Measurements from ENCODE around the gene MED25.

The MED25 gene

GRCh38 chr19:49866933-49867782 lies 49.1 kb downstream of the MED25 start, which contains the start of gene PNKP:
TSS of gene PNKP (minus strand) at chr19:49867576. CDS start at chr19:49867204, 372 bp downstream.
- DNase-seq, result peak; percentile 81 to 98 (median 92)
- intact Hi-C loops (cut with DNase I), result no loop called here

DNA sequence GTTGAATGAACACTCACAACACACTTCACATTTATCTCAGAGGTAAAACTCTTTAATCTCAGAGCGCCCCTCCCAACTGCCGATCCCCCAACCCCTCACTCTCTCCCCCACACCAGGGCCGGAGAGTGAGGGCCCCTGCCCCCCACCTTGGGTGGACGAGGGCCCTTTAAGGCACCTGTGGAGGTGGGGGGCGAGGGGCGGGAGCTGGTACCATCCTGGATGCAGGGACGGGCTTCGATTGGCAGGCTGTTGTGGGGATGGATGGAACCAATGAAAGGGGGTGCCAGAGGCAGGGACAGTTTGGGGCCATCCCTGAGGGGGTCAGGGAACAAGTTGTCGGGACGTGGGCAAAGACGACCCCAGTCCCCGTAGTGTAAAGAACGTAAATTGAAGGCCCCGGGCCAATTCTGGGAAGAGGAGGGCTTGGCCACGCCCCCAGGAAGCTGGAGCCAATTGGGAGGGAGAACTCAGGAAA lies 51.0 kb downstream of the MED25 start:
- DNase-seq, result no peak
- intact Hi-C loops (cut with DNase I), result no loop called here

DNA sequence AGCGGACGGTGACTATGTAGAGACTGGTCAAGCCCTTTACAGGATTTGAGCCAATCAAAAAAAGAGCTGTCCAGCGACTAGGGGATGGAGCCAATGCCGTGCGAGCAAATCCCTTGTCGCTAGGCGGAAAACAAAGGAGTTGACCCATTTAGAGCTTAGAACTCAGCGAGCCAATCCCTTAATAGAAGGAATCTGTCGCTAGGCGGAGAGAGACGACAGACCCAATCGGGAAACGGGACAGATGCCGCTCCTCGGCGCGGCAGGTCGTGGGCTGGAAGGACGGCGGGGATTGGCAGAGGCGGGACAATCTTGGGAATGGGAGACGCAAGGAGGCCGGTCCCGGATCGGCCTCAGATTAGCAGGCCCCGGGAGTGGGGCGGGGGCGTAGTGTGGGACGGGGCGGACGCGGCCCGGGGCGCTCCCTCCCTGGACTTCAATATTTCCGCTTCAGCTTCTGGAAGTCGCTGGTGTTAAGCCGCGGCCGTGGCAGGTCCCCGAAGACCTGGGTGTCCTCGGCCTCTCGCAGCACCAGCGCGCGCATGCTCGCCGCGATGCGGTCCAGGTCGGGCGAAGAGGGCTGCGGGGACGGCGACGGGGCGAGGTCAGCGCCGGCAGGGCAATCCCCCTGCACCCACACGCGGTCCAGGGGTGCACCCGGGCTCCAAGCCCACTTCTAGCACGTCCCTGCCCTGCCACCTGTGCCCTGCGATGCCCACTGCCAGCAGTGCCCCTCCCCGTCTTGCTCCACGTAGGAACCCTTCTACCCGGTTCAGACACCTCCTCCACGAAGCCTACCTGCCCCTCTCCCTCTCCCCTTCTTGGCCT lies 51.6 kb downstream of the MED25 start:
- DNase-seq, result peak; percentile 95 to 100 (median 97)
- intact Hi-C loops (cut with DNase I), result loop anchor here (10.0 kb wide), 1 partner anchor 375 kb away; the partner anchor contains the start of gene RPS11

DNA sequence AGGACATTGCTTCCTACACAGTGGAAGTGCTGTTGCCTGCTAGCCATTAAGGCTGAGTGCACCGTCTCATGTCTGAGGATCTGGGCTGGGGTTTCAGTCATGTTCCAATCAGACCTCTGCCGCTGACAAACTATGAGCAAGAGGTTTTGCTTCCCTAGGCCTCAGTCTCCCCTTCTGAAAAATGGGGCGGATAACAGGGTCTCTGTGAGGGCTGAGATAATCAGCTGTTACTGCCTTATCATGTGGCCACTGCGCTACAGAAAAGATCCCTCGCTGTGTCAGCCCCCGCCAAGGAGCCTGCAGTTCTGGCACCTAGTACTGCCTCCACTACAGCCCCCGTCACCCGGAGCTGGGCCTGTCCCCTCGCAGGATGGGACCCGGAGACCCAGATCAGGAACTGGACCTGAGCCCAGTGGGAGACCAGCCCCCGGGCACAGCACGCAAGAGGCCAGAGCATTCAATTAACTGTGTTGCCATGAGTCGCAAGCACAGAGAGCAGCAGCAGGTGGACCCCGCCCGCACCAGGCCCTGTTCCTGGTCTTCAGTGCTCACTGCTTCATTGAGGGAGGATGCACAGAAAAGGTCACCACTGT lies 52.3 kb downstream of the MED25 start:
- DNase-seq, result peak in 1 of 10 donors; percentile 77
- intact Hi-C loops (cut with DNase I), result loop anchor here (10.0 kb wide), 1 partner anchor 376 kb away; the partner anchor contains the start of gene RPS11

DNA sequence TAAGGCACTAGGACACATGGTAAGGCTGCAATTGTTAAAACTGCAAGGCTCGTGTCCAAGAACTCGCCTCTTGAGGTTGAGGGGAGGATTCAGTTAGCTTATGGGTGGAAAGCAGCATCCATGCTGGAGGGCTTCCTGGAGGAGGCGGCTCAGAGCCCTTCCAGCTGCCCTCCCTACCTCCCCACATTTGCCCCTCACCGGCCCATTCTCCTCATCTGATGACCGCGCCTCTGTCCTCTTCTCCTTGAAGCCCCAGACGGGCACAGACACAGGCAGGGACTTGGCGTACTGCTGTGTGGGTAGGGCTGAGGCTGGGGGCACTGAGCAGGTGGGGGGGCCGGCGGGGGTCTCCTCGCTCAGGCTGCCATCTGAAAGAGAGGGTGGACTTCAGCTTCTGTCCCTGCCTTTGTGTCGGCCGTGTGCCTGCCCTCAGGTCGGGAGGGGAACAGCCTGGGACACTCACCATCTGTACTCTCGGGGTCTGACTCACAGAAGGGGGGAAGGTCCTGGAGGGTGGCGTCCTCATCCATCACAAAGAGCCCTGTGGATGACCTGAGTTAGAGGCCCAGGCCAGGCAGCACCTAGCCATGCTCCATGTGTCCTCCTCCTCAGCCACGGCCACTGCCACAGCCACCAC lies 53.4 kb downstream of the MED25 start:
- DNase-seq, result no peak
- intact Hi-C loops (cut with DNase I), result loop anchor here (10.0 kb wide), 1 partner anchor 377 kb away; the partner anchor contains the start of gene RPS11

DNA sequence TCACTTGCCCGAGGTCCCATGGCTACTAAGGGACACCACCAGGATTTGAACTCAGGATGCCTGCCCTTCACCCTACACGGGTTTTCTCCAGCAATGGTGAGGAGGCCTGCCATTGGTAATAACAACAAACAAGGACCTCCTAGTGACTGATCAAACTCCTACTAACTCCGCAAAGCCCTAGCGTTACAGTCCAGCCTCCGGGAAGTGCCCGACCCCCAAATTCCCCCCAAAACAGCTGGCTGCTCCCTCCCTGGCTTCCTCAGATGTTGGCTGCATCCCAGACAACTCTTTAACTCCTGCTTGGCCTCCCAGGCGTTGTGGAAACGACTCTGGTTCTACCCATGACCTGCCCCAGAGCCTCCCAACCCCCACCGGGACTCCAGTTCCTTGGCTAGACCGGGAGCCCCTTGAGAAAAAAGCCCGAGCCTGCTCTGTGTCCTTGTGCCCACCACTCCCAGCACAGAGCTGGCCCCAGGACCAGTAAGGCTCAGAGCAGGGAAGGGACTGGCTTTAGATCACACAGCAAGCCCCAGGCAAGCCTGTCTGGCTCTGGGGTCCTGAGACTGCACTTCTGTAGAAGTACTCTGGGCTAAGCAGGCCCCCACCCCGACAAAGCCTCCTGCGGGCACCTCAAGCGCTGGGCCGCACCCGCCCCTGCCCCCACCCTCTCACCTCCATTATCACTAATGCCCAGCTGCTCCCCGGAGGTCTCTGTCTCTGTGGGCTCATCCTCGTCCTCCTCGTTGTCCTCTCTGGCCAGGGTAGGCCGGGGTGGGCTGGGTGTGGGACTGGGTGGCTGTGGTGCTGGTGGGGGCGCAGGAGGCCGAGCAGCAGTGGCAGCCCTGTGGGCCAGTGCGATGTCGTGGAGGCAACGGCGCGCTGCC lies 54.4 kb downstream of the MED25 start:
- no peak for DNase-seq
- intact Hi-C loops (cut with DNase I), result loop anchor here (10.0 kb wide), 1 partner anchor 378 kb away; the partner anchor contains the start of gene RPS11

DNA sequence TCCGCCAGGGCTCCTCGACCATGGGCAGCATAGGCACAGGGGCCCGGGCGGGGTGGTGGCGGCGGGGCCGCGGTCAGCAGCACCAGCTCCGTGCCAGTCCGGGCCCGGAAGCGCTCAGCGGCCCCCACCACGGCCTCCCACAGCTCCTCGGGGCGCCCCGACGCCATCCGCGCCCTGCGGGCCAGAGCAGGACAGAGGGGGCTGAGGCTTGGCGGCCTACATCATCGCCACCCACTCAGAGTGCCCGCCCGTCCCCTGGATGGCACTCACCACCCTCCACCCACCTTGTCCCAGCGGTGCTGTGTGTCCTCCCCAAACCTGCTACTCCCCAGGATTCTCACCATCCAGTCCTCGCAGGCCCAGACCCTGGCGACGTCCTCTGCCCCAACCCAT lies 55.0 kb downstream of the MED25 start:
- intact Hi-C loops (cut with DNase I), result loop anchor here (10.0 kb wide), 1 partner anchor 378 kb away; the partner anchor contains the start of gene RPS11
- no peak for DNase-seq

- intact Hi-C loops (cut with DNase I), result loop anchor here (10.0 kb wide), 1 partner anchor 379 kb away; the partner anchor contains the start of gene RPS11
- no peak for DNase-seq
Observed at GRCh38 chr19:49873834-49874233, 55.7 kb downstream of the MED25 start.

DNA sequence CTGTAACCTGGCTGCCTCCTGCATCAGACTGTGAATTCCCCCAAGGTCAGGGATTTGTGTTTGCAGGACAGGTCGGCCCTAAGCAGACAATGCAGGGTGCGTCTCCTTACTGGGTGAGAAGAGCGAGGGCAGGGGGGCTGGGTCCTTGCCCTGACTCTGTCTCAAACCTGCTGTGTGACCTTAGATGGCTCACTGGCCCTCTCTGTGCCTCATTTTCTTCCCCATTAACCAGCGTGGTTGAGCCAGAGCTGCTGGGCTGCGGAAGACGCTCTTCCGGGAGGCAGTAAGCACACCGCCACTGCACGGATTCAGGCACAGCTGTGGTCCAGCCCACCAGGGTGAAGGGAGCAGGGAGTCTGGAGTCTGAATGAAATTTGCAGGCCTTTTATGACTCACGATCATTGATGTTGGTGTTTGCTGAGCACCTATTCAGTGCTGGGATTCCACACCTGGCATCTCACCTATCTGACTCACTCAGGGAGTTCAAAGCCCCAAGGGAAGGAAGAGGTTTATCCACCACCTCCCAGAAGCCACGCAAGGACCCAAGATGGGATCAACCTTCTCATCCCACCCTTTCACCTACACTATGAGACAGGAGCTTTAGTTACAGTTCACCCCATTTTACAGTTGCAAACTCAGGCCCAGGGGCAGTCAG lies 56.5 kb downstream of the MED25 start:
- DNase-seq, result no peak
- intact Hi-C loops (cut with DNase I), result loop anchor here (10.0 kb wide), 1 partner anchor 380 kb away; the partner anchor contains the start of gene RPS11

GRCh38 chr19:49875177-49875576 lies 57.1 kb downstream of the MED25 start:
- intact Hi-C loops (cut with DNase I), result loop anchor here (10.0 kb wide), 1 partner anchor 380 kb away; the partner anchor contains the start of gene RPS11
- no peak for DNase-seq

- peak; percentile 56 to 95 (median 70) for DNase-seq
- intact Hi-C loops (cut with DNase I), result loop anchor here (10.0 kb wide), 1 partner anchor 381 kb away; the partner anchor contains the start of gene RPS11
Observed at GRCh38 chr19:49875857-49876421, 57.9 kb downstream of the MED25 start.

DNA sequence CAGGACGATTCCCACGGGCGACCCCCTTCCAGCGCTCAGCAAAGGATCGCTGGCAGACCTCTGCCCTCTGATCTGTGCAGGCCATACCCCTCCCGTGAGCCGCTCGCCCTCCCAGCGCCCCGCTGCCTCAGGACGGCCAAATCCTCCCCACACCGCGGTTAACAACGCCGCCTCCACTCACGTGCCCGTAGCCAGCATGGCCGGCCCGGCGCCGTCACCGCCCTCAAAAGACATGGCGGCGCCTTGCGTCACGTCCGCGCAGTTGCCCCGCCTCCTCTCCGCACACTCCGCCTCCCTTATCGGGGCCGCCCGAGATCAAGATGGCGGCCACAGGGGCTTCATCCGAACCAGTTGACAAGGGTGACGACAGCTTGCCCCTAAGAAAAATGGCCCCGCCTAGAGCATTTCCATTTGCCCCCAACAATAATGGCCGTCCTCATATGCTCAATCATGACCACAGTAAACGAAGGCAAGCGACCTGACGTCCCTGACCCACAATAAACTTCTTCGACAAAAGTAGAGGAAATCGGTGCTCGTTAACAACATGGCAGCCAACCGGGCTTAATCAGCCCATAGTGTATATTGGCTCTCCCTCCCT lies 58.4 kb downstream of the MED25 start:
- intact Hi-C loops (cut with DNase I), result loop anchor here (1.0 to 10.0 kb wide), 3 partner anchors 26 to 382 kb away; partner anchors contain the start of genes FUZ and RPS11
- DNase-seq, result peak; percentile 96 to 100 (median 98)

- peak; percentile 99 to 100 (median 100) for DNase-seq
- intact Hi-C loops (cut with DNase I), result loop anchor here (1.0 to 10.0 kb wide), 3 partner anchors 27 to 382 kb away; partner anchors contain the start of genes FUZ and RPS11
Observed at GRCh38 chr19:49877020-49877878, 59.2 kb downstream of the MED25 start, which contains the start of the genes AKT1S1 and TBC1D17. TSS of gene AKT1S1 (minus strand) at chr19:49877355. CDS start at chr19:49873295, 4,060 bp downstream. TSS of gene TBC1D17 (plus strand) at chr19:49877702. CDS start at chr19:49877724, 22 bp downstream.

DNA sequence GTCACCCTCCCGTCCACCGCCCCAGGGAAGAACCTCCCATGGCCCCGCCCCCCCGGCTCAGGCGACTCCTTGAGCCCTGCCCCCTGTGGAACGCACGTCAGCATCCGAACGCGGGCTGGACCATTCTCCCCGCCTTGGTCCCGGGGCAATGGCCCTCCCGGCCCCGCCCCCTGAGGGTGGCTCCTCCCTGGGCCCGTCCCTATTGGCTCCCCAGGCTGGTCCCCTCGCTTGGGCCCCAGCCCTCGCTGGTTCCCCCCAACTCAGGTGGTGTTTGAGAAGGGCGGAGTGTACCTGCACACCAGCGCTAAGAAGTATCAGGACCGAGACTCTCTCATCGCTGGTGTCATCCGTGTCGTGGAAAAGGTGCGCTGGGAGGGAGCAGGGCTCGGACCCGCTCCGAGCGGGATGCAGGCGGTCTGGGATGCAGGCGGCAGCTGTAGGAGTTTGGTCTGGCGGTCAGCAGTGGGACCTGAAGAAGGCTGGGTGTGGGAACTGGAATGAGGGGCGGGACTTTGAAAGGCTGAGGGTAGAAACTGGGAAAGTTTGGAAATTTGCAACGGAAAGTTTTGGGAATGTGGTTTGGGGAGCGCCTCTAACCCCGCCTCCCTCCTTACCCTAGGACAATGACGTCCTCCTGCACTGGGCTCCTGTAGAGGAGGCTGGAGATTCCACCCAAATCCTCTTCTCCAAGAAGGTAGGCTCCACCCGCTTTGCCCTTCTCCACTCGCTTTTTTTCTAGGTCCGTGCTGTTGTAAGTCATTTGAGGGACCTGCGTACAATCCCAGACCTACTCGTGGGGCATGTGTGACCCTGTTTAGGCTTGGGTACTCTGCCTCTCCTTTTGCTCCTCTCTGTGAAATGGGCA lies 60.0 kb downstream of the MED25 start:
- DNase-seq, result peak; percentile 89 to 99 (median 95)
- intact Hi-C loops (cut with DNase I), result loop anchor here (1.0 to 10.0 kb wide), 3 partner anchors 28 to 383 kb away; partner anchors contain the start of genes FUZ and RPS11

GRCh38 chr19:49878744-49879070 lies 60.6 kb downstream of the MED25 start:
- intact Hi-C loops (cut with DNase I), result loop anchor here (10.0 kb wide), 1 partner anchor 384 kb away; the partner anchor contains the start of gene RPS11
- DNase-seq, result no peak
